ENCODE data around the gene MTFMT.
"Not testable (repeated sequence)": the region's sequence is repeated elsewhere in the genome, so short reads cannot be mapped to it uniquely, and the experiment has no call there.

MTFMT gene

DNA sequence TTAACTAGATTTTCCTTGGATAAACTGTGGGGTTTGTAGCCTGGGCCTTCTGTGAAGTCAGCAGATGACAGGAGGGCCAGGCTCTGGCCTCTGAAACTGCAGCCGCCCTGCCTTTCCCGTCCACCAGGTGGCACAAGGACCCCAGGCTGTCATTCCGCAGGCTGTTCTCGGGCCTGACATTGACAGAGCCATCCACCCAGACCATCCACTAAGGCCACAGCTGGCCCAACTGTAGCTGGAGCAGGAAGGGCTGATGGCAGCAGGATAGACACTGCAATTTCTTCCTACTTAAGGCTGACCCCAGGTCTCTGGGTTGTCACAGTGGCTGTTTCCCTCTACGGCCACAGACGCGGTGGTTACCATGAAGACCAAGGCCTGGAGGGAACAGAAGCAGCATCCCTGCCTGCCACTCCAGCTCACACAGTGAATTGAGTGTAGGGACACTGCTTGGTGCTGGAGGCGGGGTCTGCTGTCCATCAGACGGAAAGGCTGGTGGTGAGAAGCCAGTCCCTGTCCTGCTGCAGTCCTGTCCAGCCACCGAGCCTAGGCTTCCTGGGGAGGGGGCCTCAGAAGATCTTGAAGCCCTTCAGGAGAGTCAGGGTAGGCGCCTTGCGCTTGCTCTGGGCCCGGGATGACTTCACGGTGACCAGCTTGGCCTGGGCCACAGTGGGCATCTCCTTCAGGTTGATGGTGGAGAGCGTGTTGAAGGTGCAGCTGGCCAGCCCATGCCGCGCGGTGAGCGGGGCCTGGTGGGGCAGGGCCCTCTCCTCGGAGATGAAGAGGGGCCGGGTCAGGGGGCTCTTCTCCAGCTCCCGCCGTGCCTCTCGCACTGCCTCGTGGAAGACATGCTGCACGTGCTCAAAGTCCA, 25.1 kb upstream of the MTFMT start:
- Mint-ChIP-seq H3K27me3 (no peaks in the 10 kb centered on the region), H3K4me1 (ENCODE audit: low read depth) (peaks cover 13% of the 10 kb centered on the region), H3K27ac (no peak overlapping the region), H3K4me3 (no peak overlapping the region), H3K9me3 (no peaks in the 10 kb centered on the region), H3K36me3 (ENCODE audit: low read depth) (no peaks in the 10 kb centered on the region)

DNA sequence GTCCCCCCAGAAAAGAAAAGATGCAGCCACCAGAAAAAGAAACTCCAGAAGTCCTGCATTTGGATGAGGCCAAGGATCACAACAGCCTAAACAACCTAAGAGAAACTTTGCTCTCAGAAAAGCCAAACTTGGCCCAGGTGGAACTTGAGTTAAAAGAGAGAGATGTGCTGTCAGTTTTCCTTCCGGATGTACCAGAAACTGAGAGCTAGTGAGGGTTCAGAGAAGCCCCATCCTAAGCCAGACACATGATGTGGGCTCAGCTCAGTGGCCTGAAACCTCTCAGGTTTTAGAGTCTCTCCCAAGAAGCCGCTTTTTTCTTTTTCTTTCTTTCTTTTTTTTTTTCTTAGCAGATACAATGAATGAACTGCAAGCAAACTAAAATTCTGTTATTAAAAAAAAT, 23.5 kb upstream of the MTFMT start:
- Mint-ChIP-seq H3K27me3 (no peaks in the 10 kb centered on the region), H3K36me3 (ENCODE audit: low read depth) (no peaks in the 10 kb centered on the region), H3K27ac (no peak overlapping the region)

DNA sequence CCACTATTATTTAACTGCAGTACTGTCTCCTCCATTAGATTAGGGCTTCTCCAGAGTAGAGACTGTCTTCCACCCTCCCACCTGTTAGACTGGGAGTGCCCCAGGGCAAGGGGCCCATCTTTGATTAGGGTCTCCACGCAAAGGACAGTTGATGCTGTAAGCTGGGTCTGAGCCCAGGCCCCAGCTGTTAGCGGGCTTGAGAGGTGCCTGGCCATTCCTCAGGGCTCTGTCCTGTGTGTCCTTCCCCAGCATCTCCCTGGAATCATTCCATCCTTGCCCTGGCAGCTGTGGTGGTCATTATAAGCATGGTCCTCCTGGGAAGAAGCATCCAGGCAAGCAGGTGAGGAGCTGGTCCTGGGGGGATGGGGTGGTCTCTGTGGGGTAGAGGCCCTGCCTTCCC, 21.8 kb upstream of the MTFMT start:
- Mint-ChIP-seq H3K9me3 (no peaks in the 10 kb centered on the region), H3K27ac (no peak overlapping the region), H3K36me3 (ENCODE audit: low read depth) (no peaks in the 10 kb centered on the region), H3K4me3 (no peak overlapping the region), H3K4me1 (ENCODE audit: low read depth) (peaks cover 20% of the 10 kb centered on the region), H3K27me3 (peaks cover 4% of the 10 kb centered on the region)

More for the DNA sequence above, 23.5 kb upstream of the MTFMT start:
- H3K9me3 Mint-ChIP-seq, result no peaks in the 10 kb centered on the region
- peaks cover 20% of the 10 kb centered on the region for H3K4me1 Mint-ChIP-seq (ENCODE audit: low read depth)
- H3K4me3 Mint-ChIP-seq, result no peak overlapping the region

DNA sequence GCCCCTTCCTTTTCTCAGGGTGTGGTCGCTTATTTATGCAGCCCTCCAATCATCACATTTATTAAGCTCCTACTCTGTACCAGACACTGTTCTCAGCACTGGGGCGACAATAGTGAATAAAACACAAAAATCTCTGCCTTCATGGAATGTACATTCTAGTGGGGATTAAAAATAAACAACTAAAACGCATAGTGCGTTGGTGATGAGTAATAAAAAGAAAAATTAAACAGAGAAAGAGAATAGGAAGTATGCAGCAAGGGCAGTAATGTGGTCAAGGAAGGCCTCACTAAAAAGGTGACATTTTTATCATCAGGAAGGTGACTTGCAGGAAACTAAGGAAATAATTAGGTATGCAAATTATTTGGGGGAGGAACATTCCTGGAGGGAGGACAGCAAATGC, 20.8 kb upstream of the MTFMT start:
- no peaks in the 10 kb centered on the region for H3K9me3 Mint-ChIP-seq
- H3K4me1 Mint-ChIP-seq (ENCODE audit: low read depth), result peaks cover 16% of the 10 kb centered on the region
- H3K36me3 Mint-ChIP-seq (ENCODE audit: low read depth), result no peaks in the 10 kb centered on the region
- peak overlapping the region; percentile 39 for H3K27ac Mint-ChIP-seq
- peaks cover 4% of the 10 kb centered on the region for H3K27me3 Mint-ChIP-seq
- no peak overlapping the region for H3K4me3 Mint-ChIP-seq

DNA sequence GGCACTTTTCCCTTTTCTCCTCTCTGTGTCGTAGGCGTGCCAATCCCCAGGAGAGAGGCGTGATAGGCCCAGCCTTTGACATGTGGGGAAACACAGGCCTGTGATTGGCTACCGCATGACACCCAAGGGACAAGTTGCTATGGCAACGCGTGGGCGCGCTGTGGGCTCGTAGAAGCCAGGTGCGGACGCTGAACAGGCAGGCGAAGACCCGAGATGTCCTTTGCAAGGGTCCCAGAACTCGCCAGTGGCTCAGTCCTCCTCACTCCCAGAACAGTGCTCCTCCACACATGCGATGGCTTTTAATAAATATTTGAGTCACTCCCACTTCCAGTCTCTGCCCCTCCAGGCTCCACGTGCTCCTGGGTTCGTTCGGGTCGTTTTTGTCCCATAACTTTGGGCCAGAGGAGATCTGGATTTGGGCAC, 20.0 kb upstream of the MTFMT start:
- peak overlapping the region; percentile 43 for H3K4me3 Mint-ChIP-seq
- no peaks in the 10 kb centered on the region for H3K9me3 Mint-ChIP-seq
- peaks cover 4% of the 10 kb centered on the region for H3K27me3 Mint-ChIP-seq
- no peaks in the 10 kb centered on the region for H3K36me3 Mint-ChIP-seq (ENCODE audit: low read depth)
- H3K27ac Mint-ChIP-seq, result peak overlapping the region; percentile 49
- peaks cover 16% of the 10 kb centered on the region for H3K4me1 Mint-ChIP-seq (ENCODE audit: low read depth)

DNA sequence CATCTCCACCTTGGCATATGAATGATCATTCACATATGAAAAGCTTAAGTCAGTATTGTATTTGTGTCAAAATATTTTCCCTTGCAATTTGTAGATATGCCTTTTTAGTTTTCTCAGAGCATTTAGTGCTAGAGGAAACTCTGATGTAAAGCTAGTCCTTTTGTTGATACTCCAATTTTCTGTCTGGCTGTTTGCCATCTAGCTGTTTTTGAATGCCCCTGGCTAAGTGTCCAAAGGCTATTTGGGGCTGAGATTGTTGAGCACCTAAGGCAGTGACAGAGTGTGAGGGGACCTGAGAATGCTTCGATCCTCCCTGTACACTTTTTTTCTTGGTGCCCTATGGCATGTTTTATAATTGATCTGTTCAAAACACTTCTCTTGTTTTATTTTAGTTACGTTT, 18.8 kb upstream of the MTFMT start:
- Mint-ChIP-seq H3K4me3 (no peak overlapping the region), H3K36me3 (ENCODE audit: low read depth) (no peaks in the 10 kb centered on the region), H3K9me3 (no peaks in the 10 kb centered on the region), H3K27me3 (peaks cover 4% of the 10 kb centered on the region), H3K27ac (no peak overlapping the region), H3K4me1 (ENCODE audit: low read depth) (peaks cover 16% of the 10 kb centered on the region)

DNA sequence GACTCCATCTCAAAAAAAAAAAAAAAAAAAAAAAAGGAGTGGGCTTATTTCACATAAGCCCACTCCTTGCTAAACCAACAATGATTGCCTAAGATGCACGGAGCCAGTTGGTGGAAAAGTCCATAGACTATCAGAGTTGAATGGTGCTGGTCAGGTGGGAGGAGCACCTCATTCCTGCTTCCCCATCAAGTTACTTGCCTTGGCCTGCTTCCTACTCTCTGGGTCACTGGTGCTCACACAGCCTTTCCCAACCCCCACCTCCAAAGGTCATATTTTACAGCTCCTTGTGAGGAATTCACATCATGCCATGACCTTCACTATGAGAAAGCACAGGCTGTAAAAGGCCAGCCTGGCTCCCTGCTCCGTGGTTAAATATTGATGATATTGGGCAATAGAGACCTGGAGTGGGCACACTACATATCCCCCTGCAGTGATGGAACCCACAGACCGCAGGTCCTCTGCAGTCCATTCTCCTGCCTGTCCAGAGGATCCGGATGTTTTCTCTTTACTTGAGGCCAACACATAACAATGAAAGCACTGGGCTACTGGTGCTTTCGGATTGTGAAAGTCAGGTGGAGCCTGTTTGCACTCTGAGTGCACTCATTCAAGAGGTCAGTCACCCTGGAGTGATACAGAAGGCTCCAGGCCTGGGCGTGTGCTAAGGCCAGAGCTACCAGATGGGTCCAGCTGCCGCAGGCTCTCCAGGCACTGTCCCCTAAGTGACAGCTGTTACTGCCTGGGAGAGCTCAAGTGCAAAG, 15.5 kb upstream of the MTFMT start, which contains the start of gene SLC51B:
Gene SLC51B, plus strand, starts transcription at position 664 of the 758 bp plus-strand sequence. CDS start 4,618 bp downstream, outside the sequence.
- no peak within 1 kb of the TSS for H3K27ac Mint-ChIP-seq

DNA sequence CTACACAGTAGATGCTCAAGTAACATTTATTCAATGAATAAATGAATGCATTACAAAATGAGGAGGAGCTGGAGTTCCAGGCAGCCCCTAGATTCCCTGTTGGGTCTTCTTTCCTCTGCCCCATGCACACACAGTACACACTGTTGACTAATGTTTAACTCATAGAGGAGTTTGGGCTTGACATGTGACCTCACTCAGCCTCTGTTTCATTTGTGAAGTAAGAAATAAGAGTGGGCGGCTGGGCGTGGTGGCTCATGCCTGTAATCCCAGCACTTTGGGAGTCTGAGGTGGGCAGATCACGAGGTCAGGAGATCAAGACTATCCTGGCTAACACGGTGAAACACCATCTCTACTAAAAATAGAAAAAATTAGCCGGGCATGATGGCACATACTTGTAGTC, 14.8 kb upstream of the MTFMT start:
- not testable (repeated sequence) for H3K27me3 Mint-ChIP-seq; H3K27ac Mint-ChIP-seq; H3K4me3 Mint-ChIP-seq; H3K4me1 Mint-ChIP-seq (ENCODE audit: low read depth); H3K36me3 Mint-ChIP-seq (ENCODE audit: low read depth); H3K9me3 Mint-ChIP-seq

More for the DNA sequence above, 15.5 kb upstream of the MTFMT start, which contains the start of gene SLC51B:
- peaks cover 4% of the 10 kb centered on the region for H3K27me3 Mint-ChIP-seq
- H3K36me3 Mint-ChIP-seq (ENCODE audit: low read depth), result no peaks in the 10 kb centered on the region
- H3K9me3 Mint-ChIP-seq, result no peaks in the 10 kb centered on the region
- peaks cover 10% of the 10 kb centered on the region for H3K4me1 Mint-ChIP-seq (ENCODE audit: low read depth)
- no peak within 1 kb of the TSS for H3K4me3 Mint-ChIP-seq

DNA sequence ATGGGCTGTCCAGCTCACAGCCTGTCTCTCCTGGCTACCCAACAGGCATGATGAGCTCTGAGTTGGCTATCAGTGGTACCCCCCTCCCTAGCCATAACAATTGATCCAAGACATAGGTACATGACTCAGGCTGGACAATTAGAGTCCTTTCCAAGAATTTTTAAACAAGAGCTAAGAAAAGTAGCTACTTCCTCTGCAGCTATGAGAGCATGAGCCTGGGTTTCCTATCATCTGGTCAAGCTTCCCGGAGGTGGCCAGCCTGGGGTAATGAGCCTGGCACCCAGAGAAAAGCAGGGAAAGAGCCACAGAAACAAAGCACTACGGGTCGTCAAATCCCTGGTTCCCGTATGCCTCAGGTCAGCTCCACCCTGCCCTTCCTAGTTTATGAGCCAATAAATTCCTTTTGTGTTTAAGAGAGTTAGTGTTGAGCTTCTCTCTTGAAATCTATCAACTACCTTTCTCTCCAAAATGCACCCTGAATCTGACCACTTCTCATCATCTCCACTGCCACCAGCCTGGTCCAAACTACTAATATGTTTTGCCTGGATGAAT, 13.4 kb upstream of the MTFMT start:
- H3K27me3 Mint-ChIP-seq, result peaks cover 4% of the 10 kb centered on the region
- H3K4me3 Mint-ChIP-seq, result no peak overlapping the region
- no peaks in the 10 kb centered on the region for H3K9me3 Mint-ChIP-seq
- H3K36me3 Mint-ChIP-seq (ENCODE audit: low read depth), result no peaks in the 10 kb centered on the region
- H3K4me1 Mint-ChIP-seq (ENCODE audit: low read depth), result no peaks in the 10 kb centered on the region
- no peak overlapping the region for H3K27ac Mint-ChIP-seq

DNA sequence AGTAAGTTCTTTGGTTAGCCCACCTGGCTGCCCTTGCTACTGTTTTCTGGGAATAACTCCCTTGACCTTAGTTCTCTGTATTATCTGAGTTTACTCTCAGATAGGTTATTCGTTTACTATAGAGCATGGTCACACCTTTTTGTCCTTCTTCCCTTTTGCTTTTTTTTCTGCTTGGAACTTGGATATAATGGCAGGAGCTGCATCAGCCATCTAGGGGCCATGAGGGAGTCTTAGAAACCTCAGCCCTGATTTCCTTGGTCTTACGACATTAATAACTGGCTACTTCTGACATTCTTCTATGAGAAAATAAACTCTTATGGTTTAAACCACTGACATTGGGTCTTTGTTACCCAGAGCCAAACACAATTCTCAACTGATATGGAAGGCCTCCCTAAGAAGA, 12.3 kb upstream of the MTFMT start:
- H3K27me3 Mint-ChIP-seq, result no peaks in the 10 kb centered on the region
- H3K9me3 Mint-ChIP-seq, result no peaks in the 10 kb centered on the region
- H3K36me3 Mint-ChIP-seq (ENCODE audit: low read depth), result no peaks in the 10 kb centered on the region
- H3K27ac Mint-ChIP-seq, result no peak overlapping the region
- no peak overlapping the region for H3K4me3 Mint-ChIP-seq
- H3K4me1 Mint-ChIP-seq (ENCODE audit: low read depth), result no peaks in the 10 kb centered on the region

DNA sequence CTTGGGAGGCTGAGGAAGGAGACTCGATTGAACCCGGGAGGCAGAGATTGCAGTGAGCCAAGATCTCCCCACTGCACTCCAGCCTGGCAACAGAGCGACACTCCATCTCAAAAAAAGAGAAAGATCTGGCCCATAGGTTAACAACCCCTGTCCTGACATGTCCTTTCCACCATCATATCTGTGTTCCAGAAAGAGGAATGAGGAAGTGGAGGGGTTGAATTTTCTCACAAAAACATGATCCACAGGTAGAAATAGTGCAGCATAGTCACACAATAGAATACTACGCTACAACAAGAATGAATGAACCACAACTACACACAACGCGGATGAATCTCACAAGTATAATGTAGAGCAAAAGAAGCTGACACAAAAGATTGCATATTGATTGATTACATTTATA, 11.0 kb upstream of the MTFMT start:
- Mint-ChIP-seq H3K4me1 (ENCODE audit: low read depth) (no peaks in the 10 kb centered on the region), H3K9me3 (no peaks in the 10 kb centered on the region), H3K27me3 (no peaks in the 10 kb centered on the region), H3K4me3 (no peak overlapping the region), H3K36me3 (ENCODE audit: low read depth) (no peaks in the 10 kb centered on the region), H3K27ac (no peak overlapping the region)

DNA sequence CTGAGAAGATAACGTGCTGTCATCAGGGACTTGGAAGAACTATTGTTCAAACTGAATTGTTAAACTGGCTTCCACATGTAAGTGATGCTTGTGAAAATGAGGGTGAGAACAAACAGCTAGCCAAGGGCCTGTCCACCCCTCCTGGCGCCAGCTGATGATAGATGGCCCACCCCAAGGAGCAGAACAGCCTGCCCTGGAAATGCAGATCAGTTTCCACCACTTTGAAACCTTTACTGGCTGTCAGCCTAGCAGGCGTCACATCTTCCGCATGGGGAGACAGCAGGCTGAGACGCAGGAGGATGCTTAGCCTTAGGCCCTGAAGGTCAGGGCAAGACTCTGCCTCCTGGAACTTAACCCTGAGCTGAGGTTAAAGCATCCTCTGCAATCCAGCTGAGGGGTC, 9.4 kb upstream of the MTFMT start:
- Mint-ChIP-seq H3K27me3 (no peaks in the 10 kb centered on the region), H3K4me1 (ENCODE audit: low read depth) (no peaks in the 10 kb centered on the region), H3K9me3 (no peaks in the 10 kb centered on the region), H3K27ac (no peak overlapping the region), H3K36me3 (ENCODE audit: low read depth) (no peaks in the 10 kb centered on the region), H3K4me3 (no peak overlapping the region)

DNA sequence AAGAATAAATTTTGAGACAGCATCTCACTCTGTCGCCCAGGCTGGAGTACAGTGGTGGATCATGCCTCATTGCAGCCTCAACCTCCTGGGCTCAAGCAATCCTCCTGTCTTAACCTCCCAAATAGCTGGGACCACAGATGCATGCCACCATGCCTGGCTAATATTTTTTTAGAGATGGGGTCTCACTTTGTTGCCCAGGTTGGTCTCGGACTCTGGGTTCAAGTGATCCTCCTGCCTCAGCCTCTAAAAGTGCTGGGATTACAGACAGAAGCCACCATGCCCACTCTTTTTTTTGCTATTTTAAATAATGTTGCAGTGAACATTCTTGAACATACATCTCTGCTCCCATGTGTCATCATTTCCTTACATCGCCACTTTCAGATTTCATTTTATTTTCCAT, 9.0 kb upstream of the MTFMT start:
- no peak overlapping the region for H3K4me3 Mint-ChIP-seq
- no peaks in the 10 kb centered on the region for H3K36me3 Mint-ChIP-seq (ENCODE audit: low read depth)
- H3K27ac Mint-ChIP-seq, result no peak overlapping the region
- no peaks in the 10 kb centered on the region for H3K9me3 Mint-ChIP-seq
- H3K27me3 Mint-ChIP-seq, result no peaks in the 10 kb centered on the region
- no peaks in the 10 kb centered on the region for H3K4me1 Mint-ChIP-seq (ENCODE audit: low read depth)

DNA sequence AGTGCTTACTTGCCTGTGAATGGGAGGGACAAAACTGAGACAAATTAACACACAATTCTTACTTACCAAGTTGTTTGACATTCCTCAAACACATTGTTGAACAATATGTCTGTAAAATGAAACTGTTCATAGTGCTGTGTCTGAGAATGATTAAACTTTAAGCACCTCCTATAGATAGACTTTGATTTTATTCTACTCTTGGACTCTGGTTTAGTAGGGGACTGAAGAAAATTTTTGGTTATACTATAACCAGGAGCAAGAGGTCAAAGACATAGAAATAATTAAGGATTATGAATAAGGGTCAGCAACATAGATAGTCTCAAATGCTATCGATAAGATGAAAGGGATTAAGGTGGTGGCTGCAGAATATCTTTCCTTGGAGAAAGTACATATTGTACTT, 7.9 kb upstream of the MTFMT start:
- Mint-ChIP-seq H3K4me3 (no peak overlapping the region), H3K27ac (no peak overlapping the region), H3K36me3 (ENCODE audit: low read depth) (no peaks in the 10 kb centered on the region), H3K9me3 (no peaks in the 10 kb centered on the region), H3K27me3 (peaks cover 3% of the 10 kb centered on the region), H3K4me1 (ENCODE audit: low read depth) (peaks cover 4% of the 10 kb centered on the region)

DNA sequence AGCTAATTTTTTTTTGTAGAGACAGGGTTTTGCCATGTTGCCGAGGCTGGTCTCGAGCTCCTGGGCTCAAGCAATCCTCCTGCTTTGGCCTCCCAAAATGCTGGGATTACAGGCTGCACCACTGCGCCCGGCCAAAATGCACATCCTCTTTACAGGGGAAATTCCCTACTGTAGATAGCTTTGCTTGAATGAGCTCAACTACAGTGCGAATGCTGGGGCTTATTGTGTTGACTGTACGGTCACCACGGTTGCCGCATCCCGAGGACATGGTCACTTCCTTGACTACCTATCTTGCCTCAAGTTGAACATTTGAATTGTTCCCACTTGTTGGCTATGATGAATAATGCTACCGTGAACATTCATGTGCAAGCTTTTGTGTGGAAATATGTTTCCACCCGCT, 5.3 kb upstream of the MTFMT start:
- no peak overlapping the region for H3K4me3 Mint-ChIP-seq
- H3K27me3 Mint-ChIP-seq, result peaks cover 18% of the 10 kb centered on the region
- no peak overlapping the region for H3K27ac Mint-ChIP-seq

More for the DNA sequence above, 5.3 kb upstream of the MTFMT start:
- H3K36me3 Mint-ChIP-seq (ENCODE audit: low read depth), result no peaks in the 10 kb centered on the region
- peaks cover 4% of the 10 kb centered on the region for H3K4me1 Mint-ChIP-seq (ENCODE audit: low read depth)
- H3K9me3 Mint-ChIP-seq, result no peaks in the 10 kb centered on the region

Measured in stimulated activated naive CD8-positive, alpha-beta T cell treated with anti-CD3 and anti-CD28 coated beads, Interleukin-15, Interleukin-2, amounts not matched to agents 100 ng/mL and 50 ng/mL, for 24 hours (primary cell).